HTERT RPE-1 (cell line): Measurements from ENCODE around the gene PCSK7.
"Not testable (repeated sequence)": the region's sequence is repeated elsewhere in the genome, so short reads cannot be mapped to it uniquely, and the experiment has no call there.

Experiments
- in situ Hi-C: fragments of 300-500 bp; cut with MboI; formaldehyde crosslinking; loops from 4 replicates; pipeline ENCODE4 v1.14.3; 2020; ENCODE audit warnings: low sequenced_read_pairs

PCSK7 gene, protein sequence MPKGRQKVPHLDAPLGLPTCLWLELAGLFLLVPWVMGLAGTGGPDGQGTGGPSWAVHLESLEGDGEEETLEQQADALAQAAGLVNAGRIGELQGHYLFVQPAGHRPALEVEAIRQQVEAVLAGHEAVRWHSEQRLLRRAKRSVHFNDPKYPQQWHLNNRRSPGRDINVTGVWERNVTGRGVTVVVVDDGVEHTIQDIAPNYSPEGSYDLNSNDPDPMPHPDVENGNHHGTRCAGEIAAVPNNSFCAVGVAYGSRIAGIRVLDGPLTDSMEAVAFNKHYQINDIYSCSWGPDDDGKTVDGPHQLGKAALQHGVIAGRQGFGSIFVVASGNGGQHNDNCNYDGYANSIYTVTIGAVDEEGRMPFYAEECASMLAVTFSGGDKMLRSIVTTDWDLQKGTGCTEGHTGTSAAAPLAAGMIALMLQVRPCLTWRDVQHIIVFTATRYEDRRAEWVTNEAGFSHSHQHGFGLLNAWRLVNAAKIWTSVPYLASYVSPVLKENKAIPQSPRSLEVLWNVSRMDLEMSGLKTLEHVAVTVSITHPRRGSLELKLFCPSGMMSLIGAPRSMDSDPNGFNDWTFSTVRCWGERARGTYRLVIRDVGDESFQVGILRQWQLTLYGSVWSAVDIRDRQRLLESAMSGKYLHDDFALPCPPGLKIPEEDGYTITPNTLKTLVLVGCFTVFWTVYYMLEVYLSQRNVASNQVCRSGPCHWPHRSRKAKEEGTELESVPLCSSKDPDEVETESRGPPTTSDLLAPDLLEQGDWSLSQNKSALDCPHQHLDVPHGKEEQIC

GRCh38 chr11:117231842-117232091 is at the start of gene PCSK7:
TSS of gene PCSK7 (minus strand) at chr11:117232073. CDS start at chr11:117229844, 2,229 bp downstream.
- in situ Hi-C loops, result no loop called here

DNA sequence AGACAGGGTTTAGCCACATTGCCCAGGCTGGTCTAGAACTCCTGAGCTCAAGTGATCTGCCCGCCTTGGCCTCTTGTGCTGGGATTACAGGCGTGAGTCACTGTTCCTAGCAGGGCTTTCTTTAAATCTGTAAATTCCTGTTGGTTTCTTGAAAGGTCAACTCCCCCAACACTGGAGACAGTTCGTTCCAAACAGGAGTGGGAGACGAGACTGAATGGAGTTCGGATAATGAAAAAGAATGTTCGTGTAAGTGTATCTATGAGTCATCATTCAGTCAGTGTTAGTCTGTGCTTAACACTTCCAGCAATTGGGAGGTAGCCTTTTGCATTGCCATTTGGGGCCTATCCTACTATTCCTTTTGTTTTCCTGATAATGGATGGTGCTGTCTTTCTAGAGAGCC is 49.3 kb upstream of the PCSK7 start:
- in situ Hi-C loops, result no loop called here

DNA sequence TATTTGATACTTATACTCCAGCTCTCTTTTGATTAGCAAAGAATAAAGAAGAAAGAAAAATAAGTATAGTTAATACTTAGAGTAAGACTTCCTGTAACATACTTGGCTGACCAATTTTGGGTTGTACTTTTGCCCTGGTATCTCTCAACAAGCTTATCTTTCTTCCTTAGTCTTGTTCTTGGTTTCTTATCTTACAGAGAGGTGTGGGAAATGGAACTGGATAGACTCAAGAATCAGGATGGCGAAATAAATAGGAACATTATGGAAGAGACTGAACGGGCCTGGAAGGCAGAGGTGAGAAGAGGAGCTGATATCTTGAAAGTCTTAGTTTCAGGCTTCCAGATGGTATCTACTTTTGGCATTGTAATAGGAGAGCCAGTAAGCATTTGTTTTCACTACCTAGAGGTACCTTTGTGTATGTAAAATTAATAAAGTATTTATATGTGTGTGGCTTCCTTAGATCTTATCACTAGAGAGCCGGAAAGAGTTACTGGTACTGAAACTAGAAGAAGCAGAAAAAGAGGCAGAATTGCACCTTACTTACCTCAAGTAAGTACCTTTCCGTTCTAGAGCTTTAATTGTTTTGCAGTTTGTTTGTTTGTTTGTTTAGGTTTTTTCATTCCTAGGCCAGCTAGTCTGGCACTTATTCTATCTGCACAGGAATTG is 48.0 kb upstream of the PCSK7 start:
- in situ Hi-C loops, result no loop called here

GRCh38 chr11:117278347-117278746 is 46.5 kb upstream of the PCSK7 start:
- in situ Hi-C loops, result no loop called here

- in situ Hi-C loops, result no loop called here
Measured at GRCh38 chr11:117273550-117274289, 41.8 kb upstream of the PCSK7 start.

- in situ Hi-C loops, result not testable (repeated sequence)
Measured at GRCh38 chr11:117272175-117272574, 40.3 kb upstream of the PCSK7 start.

DNA sequence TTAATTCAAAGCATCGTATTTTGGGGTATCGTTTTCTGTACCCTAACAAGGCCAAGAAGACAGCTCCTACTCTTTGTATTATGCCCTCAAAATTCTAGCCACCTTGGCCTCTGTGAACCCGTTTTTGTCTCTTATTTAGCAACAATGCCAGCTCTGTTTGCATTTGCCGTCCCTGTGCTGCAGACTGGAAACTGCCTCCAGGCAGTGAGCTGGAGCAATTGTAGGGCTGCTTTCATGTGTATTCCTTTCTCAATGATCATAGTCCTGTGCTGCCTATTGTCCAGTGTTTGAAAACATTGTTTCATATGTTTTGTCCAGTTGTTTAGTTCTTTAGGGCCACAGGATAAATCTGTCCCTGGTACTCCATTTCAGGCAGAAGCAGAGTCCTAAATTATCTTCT is 39.3 kb upstream of the PCSK7 start:
- in situ Hi-C loops, result no loop called here

GRCh38 chr11:117269856-117270255 is 38.0 kb upstream of the PCSK7 start:
- in situ Hi-C loops, result no loop called here

DNA sequence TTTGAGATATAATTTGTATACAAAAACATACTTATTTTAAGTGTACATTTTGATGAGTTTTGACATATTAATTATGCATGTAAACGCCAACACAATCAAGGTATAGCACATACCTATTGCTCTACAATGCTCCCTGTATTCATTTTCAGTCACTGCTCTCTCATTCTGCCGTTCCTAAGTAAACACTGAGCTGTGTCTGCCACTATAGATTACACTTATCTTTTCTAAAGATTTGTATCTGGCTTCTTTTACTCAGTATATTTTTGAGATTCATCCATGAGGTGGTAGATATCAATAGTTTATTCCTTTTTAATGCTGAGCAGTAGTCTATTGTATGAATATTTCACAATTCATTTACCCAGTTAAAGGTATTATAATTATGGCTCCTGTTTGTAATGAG is 33.9 kb upstream of the PCSK7 start:
- in situ Hi-C loops, result no loop called here

DNA sequence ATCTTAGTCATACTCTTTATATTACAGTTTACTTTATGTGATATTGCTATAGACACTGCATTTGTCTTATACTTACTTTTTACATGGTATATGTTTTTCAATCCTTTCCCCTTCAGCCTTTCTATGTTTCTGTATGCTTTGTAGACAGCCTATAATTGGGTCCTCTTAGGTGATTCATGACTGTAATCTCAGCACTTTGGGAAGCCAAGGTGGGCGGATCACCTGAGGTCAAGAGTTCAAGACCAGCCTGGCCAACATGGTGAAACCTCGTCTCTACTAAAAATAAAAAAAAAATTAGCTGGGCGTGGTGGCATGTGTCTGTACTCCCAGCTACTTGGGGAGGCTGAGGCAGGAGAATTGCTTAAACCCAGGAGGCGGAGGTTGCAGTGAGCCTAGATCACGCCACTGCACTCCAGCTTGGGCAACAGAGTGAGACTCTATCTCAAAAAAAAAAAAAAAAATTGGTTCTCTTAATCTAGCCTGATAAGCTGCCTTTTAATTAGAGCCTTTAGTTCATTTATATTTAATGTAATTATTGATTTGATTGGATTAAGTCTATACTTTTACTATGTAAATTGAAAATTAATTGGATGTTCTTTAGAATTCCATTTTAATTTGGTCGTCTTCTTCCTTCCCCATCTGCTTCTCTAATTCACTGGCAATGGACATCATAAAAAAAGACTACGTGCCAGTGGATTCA is 32.9 kb upstream of the PCSK7 start:
- in situ Hi-C loops, result not testable (repeated sequence)

- in situ Hi-C loops, result no loop called here
Measured at GRCh38 chr11:117259417-117259816, 27.5 kb upstream of the PCSK7 start.

GRCh38 chr11:117258576-117258975 is 26.7 kb upstream of the PCSK7 start:
- in situ Hi-C loops, result no loop called here

DNA sequence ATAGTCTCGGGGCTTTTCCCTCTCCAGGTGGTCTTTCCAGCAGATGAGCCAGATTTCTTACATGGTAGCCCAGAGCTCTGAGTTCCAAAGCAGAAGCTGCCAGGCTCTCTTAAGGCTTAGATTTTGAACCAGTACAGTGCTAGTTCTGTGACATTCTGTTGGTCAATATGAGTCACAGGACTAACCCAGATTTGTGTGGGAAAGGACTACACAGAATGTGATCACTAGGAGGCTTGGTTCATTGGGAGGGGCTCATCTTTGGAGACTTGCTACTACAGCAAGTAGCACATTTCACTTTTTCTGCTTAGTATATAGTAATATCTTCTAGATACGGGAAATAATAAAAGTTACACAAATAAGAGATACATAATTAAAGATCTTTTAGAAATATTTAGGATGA is 24.7 kb upstream of the PCSK7 start:
- in situ Hi-C loops, result no loop called here

GRCh38 chr11:117255966-117256365 is 24.1 kb upstream of the PCSK7 start:
- in situ Hi-C loops, result no loop called here

- in situ Hi-C loops, result no loop called here
Measured at GRCh38 chr11:117251506-117251905, 19.6 kb upstream of the PCSK7 start.

DNA sequence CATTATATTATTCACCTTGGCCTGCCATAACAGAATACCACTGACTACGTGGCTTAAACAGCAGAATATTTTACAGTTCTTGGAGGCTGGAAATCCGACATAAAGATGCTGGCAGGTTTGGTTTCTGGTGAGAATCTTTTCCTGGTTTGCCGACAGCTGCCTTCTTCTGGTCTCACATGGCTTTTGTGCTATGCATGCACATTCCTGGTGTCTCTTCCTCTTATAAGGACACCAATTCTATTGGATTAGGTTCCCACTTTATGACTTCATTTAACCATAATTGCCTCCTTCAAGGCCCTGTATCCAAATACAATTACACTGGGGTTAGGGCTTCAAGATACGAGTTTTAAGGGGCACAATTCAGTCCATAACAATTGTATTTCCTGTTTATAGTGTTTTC is 17.7 kb upstream of the PCSK7 start:
- in situ Hi-C loops, result no loop called here

DNA sequence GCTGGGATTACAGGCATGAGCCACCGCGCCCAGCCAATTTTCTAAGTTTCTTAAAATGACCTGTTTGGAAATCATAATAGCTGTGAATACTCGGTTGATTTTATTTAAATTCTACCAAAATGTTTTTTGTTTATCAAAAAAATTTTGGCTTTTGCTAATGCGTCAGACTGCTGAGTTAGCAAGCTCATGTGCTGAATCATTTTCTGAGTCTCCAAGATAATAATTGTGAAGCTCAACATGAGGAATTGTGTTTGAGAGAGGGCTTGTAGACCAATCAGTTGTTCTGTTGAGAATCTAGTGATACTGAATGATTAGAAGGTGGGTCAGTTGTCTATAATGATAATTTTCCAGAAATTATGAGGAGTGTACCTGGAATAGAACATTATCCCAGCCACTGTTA is 16.5 kb upstream of the PCSK7 start:
- in situ Hi-C loops, result no loop called here

DNA sequence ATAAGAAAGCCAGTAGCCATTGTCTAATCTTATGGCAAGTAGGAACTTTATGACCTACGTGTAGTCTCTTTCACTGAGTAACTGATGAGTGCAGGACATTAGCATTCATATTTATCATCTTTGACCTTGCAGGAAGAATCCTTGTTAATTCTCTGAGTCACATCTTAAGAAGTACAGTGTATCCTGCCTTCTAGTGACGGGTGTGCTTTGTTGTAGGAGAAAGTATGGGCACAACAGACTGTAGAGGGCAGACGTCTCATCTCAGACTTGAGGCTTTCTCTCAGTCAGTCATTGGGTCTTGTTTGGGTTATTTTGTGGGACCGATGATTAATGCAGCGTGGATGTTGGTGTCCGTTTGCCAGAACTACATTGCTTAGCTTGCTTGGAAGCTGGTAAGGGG is 7.4 kb upstream of the PCSK7 start:
- in situ Hi-C loops, result no loop called here

GRCh38 chr11:117238221-117238620 is 6.3 kb upstream of the PCSK7 start:
- in situ Hi-C loops, result no loop called here

- in situ Hi-C loops, result no loop called here
Measured at GRCh38 chr11:117232911-117233409, 1.1 kb upstream of the PCSK7 start.
